ENCODE measurements around the gene PHEX. TPM values are rescaled to one million over a fixed set of nuclear protein-coding genes. Genes with fewer than 3 reads are reported as not detected.

PHEX gene
- total and polyA plus RNA-seq, 2 experiments from 2014 or later, result 0.05 to 0.21 TPM

GRCh38 chrX:22110729-22111494 lies 78.8 kb downstream of the PHEX start:
- no peak overlapping the region for H3K27ac Mint-ChIP-seq
- Histone ChIP-seq H4K20me1 (replicated peaks; ENCODE audit: insufficient read depth) (no peaks in the 10 kb centered on the region), H3K4me1 (ENCODE audit: insufficient read depth) (no peaks in the 10 kb centered on the region), H3F3A (replicated peaks; ENCODE audit: low read depth) (no peaks in the 10 kb centered on the region), H2AFZ (no peak overlapping the region), H3K36me3 (ENCODE audit: insufficient read depth) (no peaks in the 10 kb centered on the region), H3K27ac (ENCODE audit: low read depth) (no peak overlapping the region), H3K79me2 (replicated peaks; ENCODE audit: insufficient read depth) (no peaks in the 10 kb centered on the region), H3K27me3 (ENCODE audit: insufficient read depth) (no peaks in the 10 kb centered on the region), H3K4me3 (no peak overlapping the region), H3K4me2 (no peak overlapping the region), H3K9me2 (ENCODE audit: insufficient read depth) (no peaks in the 10 kb centered on the region)
- H3K27me3 Mint-ChIP-seq (ENCODE audit: insufficient read depth, low read depth, poor library complexity), result no peaks in the 10 kb centered on the region
- no peak for TF ChIP-seq EZH2phosphoT487 (IDR thresholded peaks at IDR 0.05; ENCODE audit: unreplicated experiment)
- TF ChIP-seq ZNF462 (CRISPR knock-in tag; IDR thresholded peaks at IDR 0.05), result no peak
- TF ChIP-seq, protein P1, sequence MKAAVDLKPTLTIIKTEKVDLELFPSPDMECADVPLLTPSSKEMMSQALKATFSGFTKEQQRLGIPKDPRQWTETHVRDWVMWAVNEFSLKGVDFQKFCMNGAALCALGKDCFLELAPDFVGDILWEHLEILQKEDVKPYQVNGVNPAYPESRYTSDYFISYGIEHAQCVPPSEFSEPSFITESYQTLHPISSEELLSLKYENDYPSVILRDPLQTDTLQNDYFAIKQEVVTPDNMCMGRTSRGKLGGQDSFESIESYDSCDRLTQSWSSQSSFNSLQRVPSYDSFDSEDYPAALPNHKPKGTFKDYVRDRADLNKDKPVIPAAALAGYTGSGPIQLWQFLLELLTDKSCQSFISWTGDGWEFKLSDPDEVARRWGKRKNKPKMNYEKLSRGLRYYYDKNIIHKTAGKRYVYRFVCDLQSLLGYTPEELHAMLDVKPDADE (IDR thresholded peaks at IDR 0.05), result no peak
- no peak for TF ChIP-seq EZH2 (IDR thresholded peaks at IDR 0.05; ENCODE audit: low read depth, unreplicated experiment)
- no peak for TF ChIP-seq REST (IDR thresholded peaks at IDR 0.05; ENCODE audit: unreplicated experiment)
- H3K9me3 Mint-ChIP-seq, result no peaks in the 10 kb centered on the region
- 0 out of 3 replicates have a peak, but pooled peaks cover under 1% of the 10 kb centered on the region for H3K4me1 Mint-ChIP-seq
- H3K4me3 Mint-ChIP-seq, result no peak overlapping the region
- no peak for ATAC-seq
- DNase-seq (ENCODE audit: low spot score), result no peak
- no peaks in the 10 kb centered on the region for H3K36me3 Mint-ChIP-seq (ENCODE audit: low read depth)
